AG09319 (cell line): Measurements from ENCODE around the gene KLHDC8B.

ENCODE experiments used
- DNase-seq: peaks from one replicate; pipeline ENCODE4 v3.0.0-alpha.2; 2010; ENCODE audit warnings: low read depth; ENCODE audit errors: extremely low read depth
- CTCF ChIP-seq: IDR thresholded peaks from 2 replicates; pipeline ENCODE4 v1.5.1; 2011; ENCODE audit warnings: low read depth, mild to moderate bottlenecking, inconsistent platforms, low read length, moderate library complexity

Gene KLHDC8B

GRCh38 chr3:49171119-49171774 lies at the start of gene KLHDC8B:
Gene KLHDC8B, plus strand, starts transcription at chr3:49171598. Its CDS starts 1,172 bp downstream, at chr3:49172770.
- peak; percentile 90 for TF ChIP-seq CTCF
- DNase-seq, result peak; percentile 62

- no peak for TF ChIP-seq CTCF
- DNase-seq, result no peak
Measured at GRCh38 chr3:49122022-49122421, 49.4 kb upstream of the KLHDC8B start.

- no peak for DNase-seq
- no peak for TF ChIP-seq CTCF
Measured at GRCh38 chr3:49122451-49122850, 48.9 kb upstream of the KLHDC8B start.

- DNase-seq, result no peak
- TF ChIP-seq CTCF, result no peak
Measured at GRCh38 chr3:49122886-49123545, 48.4 kb upstream of the KLHDC8B start.

- no peak for TF ChIP-seq CTCF
- DNase-seq, result no peak
Measured at GRCh38 chr3:49123687-49124086, 47.7 kb upstream of the KLHDC8B start.

GRCh38 chr3:49124203-49124602 lies 47.2 kb upstream of the KLHDC8B start:
- DNase-seq, result no peak
- no peak for TF ChIP-seq CTCF

- DNase-seq, result no peak
- no peak for TF ChIP-seq CTCF
Measured at GRCh38 chr3:49124991-49125670, 46.3 kb upstream of the KLHDC8B start.
